Endothelial cell (in vitro differentiated cells): ENCODE measurements around the gene ACKR3. TPM values are rescaled to one million over a fixed set of nuclear protein-coding genes. Genes with fewer than 3 reads are reported as not detected.

Experiments used
- DNase-seq: peaks from one replicate; pipeline ENCODE4 v3.0.0; 2021; ENCODE audit warnings: low spot score
- H3K27ac Mint-ChIP-seq: one replicate; pipeline ENCODE4 v1.8.0; 2021; ENCODE audit warnings: mixed read lengths, inconsistent platforms; ENCODE audit not compliant: unreplicated experiment
- H3K27me3 Mint-ChIP-seq: one replicate; pipeline ENCODE4 v1.8.0; 2021; ENCODE audit warnings: mild to moderate bottlenecking, moderate library complexity, mixed read lengths, inconsistent platforms; ENCODE audit not compliant: unreplicated experiment
- H3K36me3 Mint-ChIP-seq: one replicate; pipeline ENCODE4 v1.8.0; 2021; ENCODE audit warnings: mild to moderate bottlenecking, low read depth, mixed read lengths, inconsistent platforms; ENCODE audit not compliant: unreplicated experiment
- H3K4me1 Mint-ChIP-seq: one replicate; pipeline ENCODE4 v1.8.0; 2021; ENCODE audit warnings: mild to moderate bottlenecking, mixed read lengths, inconsistent platforms; ENCODE audit not compliant: unreplicated experiment
- H3K4me3 Mint-ChIP-seq: one replicate; pipeline ENCODE4 v1.8.0; 2021; ENCODE audit warnings: mild to moderate bottlenecking, mixed read lengths, inconsistent platforms; ENCODE audit not compliant: unreplicated experiment
- H3K9me3 Mint-ChIP-seq: one replicate; pipeline ENCODE4 v1.8.0; 2021; ENCODE audit warnings: mixed read lengths, inconsistent platforms; ENCODE audit not compliant: unreplicated experiment
- total RNA-seq: library from RNA; stranded (reverse); fragmentation: NEBNext Ultra II Directional; extraction: Animal tissue kit (Norgen Biotek cat#: 25700); gene quantifications from one replicate; pipeline ENCODE4 v1.2.1, GENCODE V29; 2021; ENCODE audit not compliant: unreplicated experiment
- TF ChIP-seq, protein P1 (sequence below): fragments of 200-600 bp; sonication (generic); IDR thresholded peaks from one replicate; pipeline ENCODE4 v1.5.0; 2021; ENCODE audit warnings: antibody characterized with exemption; ENCODE audit not compliant: unreplicated experiment

Gene ACKR3
- total RNA-seq, 1 donor from 2014 or later = 24.8 TPM

DNA sequence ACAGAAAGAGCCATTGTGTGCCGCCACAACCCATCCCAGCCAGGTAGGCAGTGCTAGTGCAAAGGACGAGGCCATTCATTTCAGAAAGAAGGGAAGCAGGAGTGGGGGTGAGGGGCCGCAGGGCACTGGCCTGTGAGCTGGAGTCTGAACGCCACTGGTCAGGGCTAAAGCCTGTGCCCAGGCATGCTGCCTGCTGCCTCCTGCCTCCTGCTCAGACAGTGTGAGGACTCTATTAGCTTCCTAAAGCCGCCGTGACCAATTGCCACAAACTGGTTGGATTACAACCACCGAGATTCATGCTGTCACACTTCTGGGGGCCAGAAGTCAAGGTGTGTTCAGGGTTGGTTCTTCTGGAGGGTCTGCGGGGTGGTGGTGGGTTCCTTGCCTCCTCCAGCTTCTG lies 21.2 kb downstream of the ACKR3 start:
- no peaks in the 10 kb centered on the region for H3K9me3 Mint-ChIP-seq
- no peak for DNase-seq
- no peak overlapping the region for H3K27ac Mint-ChIP-seq
- no peaks in the 10 kb centered on the region for H3K27me3 Mint-ChIP-seq
- TF ChIP-seq, protein P1, sequence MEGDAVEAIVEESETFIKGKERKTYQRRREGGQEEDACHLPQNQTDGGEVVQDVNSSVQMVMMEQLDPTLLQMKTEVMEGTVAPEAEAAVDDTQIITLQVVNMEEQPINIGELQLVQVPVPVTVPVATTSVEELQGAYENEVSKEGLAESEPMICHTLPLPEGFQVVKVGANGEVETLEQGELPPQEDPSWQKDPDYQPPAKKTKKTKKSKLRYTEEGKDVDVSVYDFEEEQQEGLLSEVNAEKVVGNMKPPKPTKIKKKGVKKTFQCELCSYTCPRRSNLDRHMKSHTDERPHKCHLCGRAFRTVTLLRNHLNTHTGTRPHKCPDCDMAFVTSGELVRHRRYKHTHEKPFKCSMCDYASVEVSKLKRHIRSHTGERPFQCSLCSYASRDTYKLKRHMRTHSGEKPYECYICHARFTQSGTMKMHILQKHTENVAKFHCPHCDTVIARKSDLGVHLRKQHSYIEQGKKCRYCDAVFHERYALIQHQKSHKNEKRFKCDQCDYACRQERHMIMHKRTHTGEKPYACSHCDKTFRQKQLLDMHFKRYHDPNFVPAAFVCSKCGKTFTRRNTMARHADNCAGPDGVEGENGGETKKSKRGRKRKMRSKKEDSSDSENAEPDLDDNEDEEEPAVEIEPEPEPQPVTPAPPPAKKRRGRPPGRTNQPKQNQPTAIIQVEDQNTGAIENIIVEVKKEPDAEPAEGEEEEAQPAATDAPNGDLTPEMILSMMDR = no peak
- no peak overlapping the region for H3K4me3 Mint-ChIP-seq
- H3K4me1 Mint-ChIP-seq = no peaks in the 10 kb centered on the region
- H3K36me3 Mint-ChIP-seq = no peaks in the 10 kb centered on the region

DNA sequence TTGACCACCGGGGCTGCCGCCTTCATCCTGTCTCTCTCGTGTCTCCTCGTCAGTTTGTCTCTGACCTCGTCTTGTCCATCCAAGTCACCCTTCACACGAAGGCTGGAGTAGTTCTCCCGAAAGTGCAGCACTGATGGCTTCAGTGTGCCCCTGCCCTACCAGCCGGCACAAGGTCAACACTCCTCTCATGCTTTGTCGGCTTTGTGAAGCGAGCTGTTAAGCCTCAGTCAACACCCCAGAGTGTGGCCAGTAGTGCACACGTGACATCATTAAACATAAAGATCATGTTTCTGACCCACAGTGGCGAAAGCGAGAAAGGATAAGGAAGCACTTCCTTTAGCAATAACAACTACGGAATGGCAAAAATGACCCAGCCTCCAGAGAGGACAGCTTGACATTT lies 23.2 kb downstream of the ACKR3 start:
- Mint-ChIP-seq H3K27ac (no peak overlapping the region), H3K27me3 (no peaks in the 10 kb centered on the region), H3K4me1 (no peaks in the 10 kb centered on the region), H3K9me3 (no peaks in the 10 kb centered on the region), H3K4me3 (no peak overlapping the region), H3K36me3 (no peaks in the 10 kb centered on the region)
- no peak for DNase-seq
- TF ChIP-seq, protein P1 = no peak

DNA sequence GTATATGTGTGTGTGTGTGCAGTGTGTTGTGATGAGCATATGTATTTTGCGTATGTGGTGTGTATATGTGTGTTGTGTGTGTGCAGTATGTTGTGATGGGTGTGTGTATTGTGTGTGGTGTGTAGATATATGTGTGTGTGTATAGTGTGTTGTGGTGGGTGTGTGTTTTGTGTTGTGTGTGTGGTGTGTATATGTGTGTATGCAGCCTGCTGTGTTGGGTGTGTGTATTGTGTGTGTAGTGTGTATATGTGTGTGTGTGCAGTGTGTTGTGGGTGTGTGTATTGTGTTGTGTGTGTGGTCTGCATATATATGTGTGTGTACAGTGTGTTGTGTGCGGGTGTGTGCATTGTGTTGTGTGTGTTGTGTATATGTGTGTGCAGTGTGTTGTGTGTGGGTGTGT lies 23.9 kb downstream of the ACKR3 start:
- no peaks in the 10 kb centered on the region for H3K36me3 Mint-ChIP-seq
- no peak for DNase-seq
- TF ChIP-seq, protein P1 = no peak
- H3K9me3 Mint-ChIP-seq = no peaks in the 10 kb centered on the region
- H3K4me1 Mint-ChIP-seq = no peaks in the 10 kb centered on the region
- no peaks in the 10 kb centered on the region for H3K27me3 Mint-ChIP-seq
- H3K27ac Mint-ChIP-seq = no peak overlapping the region
- H3K4me3 Mint-ChIP-seq = no peak overlapping the region

DNA sequence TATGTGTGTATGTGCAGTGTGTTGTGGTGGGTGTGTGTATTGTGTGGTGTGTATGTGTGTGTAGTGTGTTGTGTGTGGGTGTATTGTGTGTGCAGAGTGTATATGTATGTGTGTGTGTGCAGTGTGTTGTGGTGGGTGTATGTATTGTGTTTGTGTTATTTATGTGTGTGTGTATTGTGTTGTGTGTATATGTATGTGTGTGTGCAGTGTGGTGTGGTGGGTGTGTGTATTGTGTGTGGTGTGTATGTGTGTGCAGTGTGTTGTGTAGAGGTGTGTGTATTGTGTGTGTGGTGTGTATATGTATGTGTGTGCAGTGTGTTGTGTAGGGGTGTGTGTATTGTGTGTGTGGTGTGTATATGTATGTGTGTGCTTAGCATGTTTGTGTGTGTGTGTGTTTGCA lies 24.3 kb downstream of the ACKR3 start:
- H3K27ac Mint-ChIP-seq = no peak overlapping the region
- no peak overlapping the region for H3K4me3 Mint-ChIP-seq
- H3K36me3 Mint-ChIP-seq = no peaks in the 10 kb centered on the region
- no peak for DNase-seq
- H3K9me3 Mint-ChIP-seq = no peaks in the 10 kb centered on the region
- H3K27me3 Mint-ChIP-seq = no peaks in the 10 kb centered on the region
- TF ChIP-seq, protein P1 = no peak
- no peaks in the 10 kb centered on the region for H3K4me1 Mint-ChIP-seq

DNA sequence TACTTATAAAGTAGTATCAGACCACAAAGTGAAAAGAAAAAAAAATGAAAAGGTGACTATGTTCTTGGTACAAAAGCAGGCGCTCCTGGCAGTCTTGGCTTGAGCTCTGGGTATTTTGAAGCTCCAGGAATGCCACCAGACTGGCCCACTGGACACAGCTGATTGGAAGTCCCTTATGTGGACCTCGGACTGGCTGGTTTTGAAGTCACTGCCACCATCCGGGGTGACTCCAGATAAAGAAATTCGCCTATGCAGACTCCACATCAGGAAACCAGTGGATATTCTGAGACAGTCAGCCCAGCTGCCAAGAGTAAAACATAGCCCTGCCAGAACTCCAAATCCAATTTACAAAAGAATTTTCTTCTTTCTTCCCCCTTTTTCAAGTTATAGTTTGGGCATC lies 28.0 kb downstream of the ACKR3 start:
- H3K4me3 Mint-ChIP-seq = no peak overlapping the region
- H3K27ac Mint-ChIP-seq = no peak overlapping the region
- H3K9me3 Mint-ChIP-seq = no peaks in the 10 kb centered on the region
- no peaks in the 10 kb centered on the region for H3K4me1 Mint-ChIP-seq
- H3K27me3 Mint-ChIP-seq = no peaks in the 10 kb centered on the region
- TF ChIP-seq, protein P1 = no peak
- DNase-seq = no peak
- no peaks in the 10 kb centered on the region for H3K36me3 Mint-ChIP-seq
